NCI-H1930 (cell line): ENCODE data around the gene MARCHF9.

Experiments used
- DNase-seq, 2 experiments: peaks; one replicate each; lab custom pipeline; 2025; lab: John Stamatoyannopoulos, UW

Gene MARCHF9

GRCh38 chr12:57800965-57801364 lies 46.1 kb downstream of the MARCHF9 start:
- DNase-seq = no peak

- no peak for DNase-seq
Measured at GRCh38 chr12:57802607-57803006, 47.7 kb downstream of the MARCHF9 start.

GRCh38 chr12:57803319-57803893 lies 48.5 kb downstream of the MARCHF9 start:
- DNase-seq = no peak

GRCh38 chr12:57806677-57807076 lies 51.8 kb downstream of the MARCHF9 start:
- no peak for DNase-seq

- no peak for DNase-seq
Measured at GRCh38 chr12:57807285-57807684, 52.4 kb downstream of the MARCHF9 start.

- DNase-seq = no peak
Measured at GRCh38 chr12:57808351-57808750, 53.4 kb downstream of the MARCHF9 start.

- DNase-seq = no peak
Measured at GRCh38 chr12:57809425-57809824, 54.5 kb downstream of the MARCHF9 start.
